ENCODE measurements around the gene ITFG2. TPM values are rescaled to one million over a fixed set of nuclear protein-coding genes. Genes with fewer than 3 reads are reported as not detected.

ITFG2 gene
- total and polyA plus RNA-seq, 2 experiments from 2014 or later, result 17.3 to 32.6 TPM

- Mint-ChIP-seq H3K27ac (no peak overlapping the region), H3K4me1 (peaks cover 26% of the 10 kb centered on the region), H3K9me3 (peaks cover 1% of the 10 kb centered on the region; the same call in 2 of the 3 replicates), H3K27me3 (ENCODE audit: insufficient read depth, low read depth, poor library complexity) (peaks cover 10% of the 10 kb centered on the region), H3K36me3 (ENCODE audit: low read depth) (peaks cover 2% of the 10 kb centered on the region; the same call in 1 of the 3 replicates), H3K4me3 (no peak overlapping the region)
- Histone ChIP-seq H3F3A (replicated peaks; ENCODE audit: low read depth) (no peaks in the 10 kb centered on the region), H3K36me3 (ENCODE audit: insufficient read depth) (no peaks in the 10 kb centered on the region), H3K4me1 (ENCODE audit: insufficient read depth) (peaks cover 21% of the 10 kb centered on the region), H2AFZ (no peak overlapping the region), H3K4me3 (no peak overlapping the region), H3K27ac (ENCODE audit: low read depth) (no peak overlapping the region), H3K27me3 (ENCODE audit: insufficient read depth) (no peaks in the 10 kb centered on the region), H3K4me2 (no peak overlapping the region), H3K79me2 (replicated peaks; ENCODE audit: insufficient read depth) (no peaks in the 10 kb centered on the region), H4K20me1 (replicated peaks; ENCODE audit: insufficient read depth) (no peaks in the 10 kb centered on the region), H3K9me2 (ENCODE audit: insufficient read depth) (0 out of 2 replicates have a peak, but pooled peaks cover 4% of the 10 kb centered on the region)
- ATAC-seq (no peak), DNase-seq (ENCODE audit: low spot score) (no peak)
- TF ChIP-seq ZNF114 (CRISPR knock-in tag; IDR thresholded peaks at IDR 0.05) (no peak), NANOG (IDR thresholded peaks at IDR 0.05; ENCODE audit: borderline replicate concordance) (no peak), POLR2AphosphoS5 (IDR thresholded peaks at IDR 0.05; ENCODE audit: low read depth) (no peak), ETS1 (IDR thresholded peaks at IDR 0.05) (no peak), CREB1 (CRISPR knock-in tag; IDR thresholded peaks at IDR 0.05; ENCODE audit: low read depth) (no peak), EZH2phosphoT487 (IDR thresholded peaks at IDR 0.05; ENCODE audit: unreplicated experiment) (no peak), CTCF (conservative IDR thresholded peaks at IDR 0.05; ENCODE audit: low read depth in 2 of 2) (no peak), ZNF462 (CRISPR knock-in tag; IDR thresholded peaks at IDR 0.05) (no peak), STAT1 (IDR thresholded peaks at IDR 0.05; ENCODE audit: unreplicated experiment) (no peak)
Measured at GRCh38 chr12:2775431-2775830, 37.0 kb upstream of the ITFG2 start.

All from GM23338 (cell line).